Islet of Langerhans (tissue), 1 donor: ENCODE results near the gene TSR3.

Source experiments
- FAIRE-seq: peaks from one replicate; lab custom pipeline; 2011; peaks lifted over from hg19 to GRCh38; lab: Jason Lieb, UNC

TSR3 gene

GRCh38 chr16:1323296-1324239 lies 28.1 kb downstream of the TSR3 start:
- FAIRE-seq, result no peak

GRCh38 chr16:1322407-1322806 lies 29.3 kb downstream of the TSR3 start:
- no peak for FAIRE-seq

GRCh38 chr16:1320658-1321240 lies 30.9 kb downstream of the TSR3 start:
- no peak for FAIRE-seq

GRCh38 chr16:1320097-1320496 lies 31.6 kb downstream of the TSR3 start:
- no peak for FAIRE-seq

GRCh38 chr16:1319041-1319440 lies 32.6 kb downstream of the TSR3 start:
- no peak for FAIRE-seq

GRCh38 chr16:1318268-1318545 lies 33.5 kb downstream of the TSR3 start:
- no peak for FAIRE-seq

- no peak for FAIRE-seq
These were observed 34.0 kb downstream of the TSR3 start for GRCh38 chr16:1317479-1318267.

- no peak for FAIRE-seq
These were observed 35.7 kb downstream of the TSR3 start for GRCh38 chr16:1316033-1316405.

- no peak for FAIRE-seq
These were observed 36.3 kb downstream of the TSR3 start for GRCh38 chr16:1315081-1316032.

- no peak for FAIRE-seq
These were observed 37.1 kb downstream of the TSR3 start for GRCh38 chr16:1314399-1315068.

- no peak for FAIRE-seq
These were observed 37.8 kb downstream of the TSR3 start for GRCh38 chr16:1313721-1314369.

GRCh38 chr16:1312903-1313302 lies 38.8 kb downstream of the TSR3 start:
- no peak for FAIRE-seq

- no peak for FAIRE-seq
These were observed 39.2 kb downstream of the TSR3 start for GRCh38 chr16:1312467-1312816.

- FAIRE-seq, result no peak
These were observed 39.8 kb downstream of the TSR3 start for GRCh38 chr16:1311738-1312466.

GRCh38 chr16:1311212-1311737 lies 40.4 kb downstream of the TSR3 start:
- FAIRE-seq, result no peak

GRCh38 chr16:1310832-1311200 lies 40.9 kb downstream of the TSR3 start:
- FAIRE-seq, result no peak

GRCh38 chr16:1309888-1310831 lies 41.5 kb downstream of the TSR3 start:
- no peak for FAIRE-seq

GRCh38 chr16:1308977-1309885 lies 42.4 kb downstream of the TSR3 start, which contains the start of gene UBE2I:
Gene UBE2I (plus strand): TSS chr16:1309636. CDS start chr16:1314031, 4,395 bp downstream.
- FAIRE-seq, result no peak
